ENCODE data around the gene OR10H5.

DNA sequence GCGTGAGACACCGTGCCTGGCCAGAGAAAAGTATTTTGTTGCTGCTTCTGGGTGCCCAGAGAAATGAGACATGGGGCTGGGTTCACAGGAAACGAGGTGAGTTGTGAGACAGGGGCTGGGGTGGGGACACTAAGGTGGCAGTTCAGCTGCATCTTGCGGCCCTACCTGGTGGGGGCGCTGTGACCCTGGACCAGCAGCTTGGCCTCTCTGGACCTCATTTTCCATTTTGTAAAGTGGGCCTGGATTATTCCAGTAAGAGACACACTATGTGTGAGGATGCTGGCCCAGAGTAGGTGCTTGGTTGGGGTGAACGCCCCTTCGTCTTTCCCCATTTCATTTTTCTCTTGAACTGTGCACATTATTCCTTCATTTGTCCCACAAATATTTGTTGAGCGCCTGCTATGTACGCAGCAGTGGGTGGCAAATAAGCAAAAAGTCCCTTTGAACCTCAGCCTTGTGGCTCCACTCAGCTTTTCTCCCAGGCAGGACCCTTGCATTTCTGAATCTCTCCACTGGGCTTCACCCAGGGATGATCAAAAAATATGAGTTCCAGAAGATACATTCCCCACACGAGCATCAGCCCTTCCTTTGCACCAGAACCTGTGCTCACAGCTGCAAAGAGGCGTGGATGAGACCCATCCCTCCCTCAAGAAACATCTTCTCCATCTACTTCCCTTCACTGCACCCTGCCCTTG is 54.6 kb downstream of the OR10H5 start:
- no peak for TF ChIP-seq POLR2A (IDR thresholded peaks at IDR 0.05)
- TF ChIP-seq, protein P1, sequence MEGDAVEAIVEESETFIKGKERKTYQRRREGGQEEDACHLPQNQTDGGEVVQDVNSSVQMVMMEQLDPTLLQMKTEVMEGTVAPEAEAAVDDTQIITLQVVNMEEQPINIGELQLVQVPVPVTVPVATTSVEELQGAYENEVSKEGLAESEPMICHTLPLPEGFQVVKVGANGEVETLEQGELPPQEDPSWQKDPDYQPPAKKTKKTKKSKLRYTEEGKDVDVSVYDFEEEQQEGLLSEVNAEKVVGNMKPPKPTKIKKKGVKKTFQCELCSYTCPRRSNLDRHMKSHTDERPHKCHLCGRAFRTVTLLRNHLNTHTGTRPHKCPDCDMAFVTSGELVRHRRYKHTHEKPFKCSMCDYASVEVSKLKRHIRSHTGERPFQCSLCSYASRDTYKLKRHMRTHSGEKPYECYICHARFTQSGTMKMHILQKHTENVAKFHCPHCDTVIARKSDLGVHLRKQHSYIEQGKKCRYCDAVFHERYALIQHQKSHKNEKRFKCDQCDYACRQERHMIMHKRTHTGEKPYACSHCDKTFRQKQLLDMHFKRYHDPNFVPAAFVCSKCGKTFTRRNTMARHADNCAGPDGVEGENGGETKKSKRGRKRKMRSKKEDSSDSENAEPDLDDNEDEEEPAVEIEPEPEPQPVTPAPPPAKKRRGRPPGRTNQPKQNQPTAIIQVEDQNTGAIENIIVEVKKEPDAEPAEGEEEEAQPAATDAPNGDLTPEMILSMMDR (IDR thresholded peaks at IDR 0.05) = peak in 1 of 3 experiments; percentile 17
